Keratinocyte (primary cell): ENCODE measurements around the gene CDK15. TPM values are rescaled to one million over a fixed set of nuclear protein-coding genes. Genes with fewer than 3 reads are reported as not detected.

Source experiments
- DNase-seq: peaks from one replicate; pipeline ENCODE4 v3.0.0-alpha.2; 2011; ENCODE audit warnings: low read depth, missing footprints, low spot score
- FAIRE-seq: peaks from 2 replicates; lab custom pipeline; 2011; peaks lifted over from hg19 to GRCh38; lab: Jason Lieb, UNC
- H2AFZ ChIP-seq: 2 replicates; pipeline ENCODE4 v1.6.0; 2012; ENCODE audit warnings: low read length, control low read depth, inconsistent platforms; ENCODE audit not compliant: control insufficient read depth
- H3K27ac ChIP-seq: 2 replicates; pipeline ENCODE4 v1.5.1; 2011; ENCODE audit warnings: low read length; ENCODE audit not compliant: control insufficient read depth, insufficient read depth
- H3K27me3 ChIP-seq: 3 replicates; pipeline ENCODE4 v1.6.0; 2011; ENCODE audit warnings: low read length; ENCODE audit not compliant: control insufficient read depth, insufficient read depth; ENCODE audit errors: extremely low read depth
- H3K36me3 ChIP-seq, 2 experiments: 2 replicates in 1 of 2; 3 replicates in 1 of 2; pipeline ENCODE4 v1.5.1; 2011; ENCODE audit warnings: low read length in 2 of 2, mild to moderate bottlenecking in 1 of 2; ENCODE audit not compliant: control insufficient read depth in 2 of 2, insufficient read depth in 2 of 2; ENCODE audit errors: extremely low read depth in 1 of 2
- H3K4me1 ChIP-seq: 3 replicates; pipeline ENCODE4 v1.5.1; 2011; ENCODE audit warnings: low read length; ENCODE audit not compliant: control insufficient read depth, insufficient read depth; ENCODE audit errors: extremely low read depth
- H3K4me2 ChIP-seq: 3 replicates; pipeline ENCODE4 v1.6.0; 2011; ENCODE audit warnings: low read depth, low read length; ENCODE audit not compliant: control insufficient read depth, insufficient read depth; ENCODE audit errors: extremely low read depth
- H3K4me3 ChIP-seq, 3 experiments: fragments of 200-600 bp in 1 of 3; sonication (generic) in 1 of 3; 2 replicates in 2 of 3; 3 replicates in 1 of 3; pipeline ENCODE4 v1.5.1; 2011 to 2016; ENCODE audit warnings: low read length in 3 of 3, mild to moderate bottlenecking in 3 of 3, control low read depth in 2 of 3, inconsistent platforms in 1 of 3, low read depth in 1 of 3, mixed read lengths in 1 of 3, mixed run types in 1 of 3, moderate library complexity in 1 of 3; ENCODE audit not compliant: control insufficient read depth in 2 of 3, insufficient read depth in 2 of 3; ENCODE audit errors: extremely low read depth in 1 of 3
- H3K79me2 ChIP-seq: 2 replicates; pipeline ENCODE4 v1.6.0; 2012; ENCODE audit warnings: low read length; ENCODE audit not compliant: control insufficient read depth, insufficient read depth
- H3K9ac ChIP-seq: 3 replicates; pipeline ENCODE4 v1.6.0; 2011; ENCODE audit warnings: low read length; ENCODE audit not compliant: control insufficient read depth, insufficient read depth; ENCODE audit errors: extremely low read depth
- H3K9me1 ChIP-seq: 3 replicates; pipeline ENCODE4 v1.6.0; 2011; ENCODE audit warnings: low read length; ENCODE audit not compliant: control insufficient read depth, insufficient read depth; ENCODE audit errors: extremely low read depth
- H3K9me3 ChIP-seq: 2 replicates; pipeline ENCODE4 v1.5.1; 2012; ENCODE audit warnings: low read depth, low read length; ENCODE audit not compliant: control insufficient read depth
- H4K20me1 ChIP-seq: 3 replicates; pipeline ENCODE4 v1.6.0; 2011; ENCODE audit warnings: low read length; ENCODE audit not compliant: control insufficient read depth, insufficient read depth; ENCODE audit errors: extremely low read depth
- EZH2 ChIP-seq: IDR thresholded peaks from one replicate; pipeline ENCODE4 v1.6.1; 2012; ENCODE audit warnings: inconsistent platforms, mild to moderate bottlenecking, low read length, moderate library complexity
- dilution Hi-C: fragments of 300-500 bp; cut with MboI; formaldehyde crosslinking; loops from one replicate; pipeline ENCODE4 v1.7.0; 2020; ENCODE audit warnings: low sequenced_read_pairs; ENCODE audit not compliant: extremely low pct_ligation_motif_present
- polyA plus RNA-seq, 5 experiments: library from polyadenylated mRNA; depleted of rRNA in 3 of 5; stranded (reverse) in 3 of 5; stranded (forward) in 1 of 5; unstranded in 1 of 5; fragments of >200 nt; gene quantifications; 1 replicate in 1 of 5; 2 replicates in 3 of 5; 3 replicates in 1 of 5; pipeline versions ENCODE4 v1.2.1 to v1.2.3, GENCODE V29; 2011 to 2012; ENCODE audit warnings: missing spikeins in 2 of 5, low read depth in 1 of 5, low replicate concordance in 1 of 5
- TF ChIP-seq, protein P1 (sequence below), 3 experiments: IDR thresholded peaks in 1 of 3; conservative IDR thresholded peaks in 1 of 3; optimal IDR thresholded peaks in 1 of 3; 2 replicates in 2 of 3; 3 replicates in 1 of 3; pipeline versions ENCODE3 to v1.5.1; 2011; ENCODE audit warnings: low read length in 3 of 3, mild to moderate bottlenecking in 3 of 3, moderate library complexity in 2 of 3, control low read depth in 1 of 3, inconsistent platforms in 1 of 3; ENCODE audit not compliant: insufficient read depth in 2 of 3; ENCODE audit errors: extremely low read depth in 1 of 3

CDK15 gene
- polyA plus RNA-seq, 1 donor (not counting 4 experiments of a cell fraction or from before 2014, with no cell fraction given): 0.96 TPM

GRCh38 chr2:201930043-201930442 lies 123.7 kb downstream of the CDK15 start:
- dilution Hi-C loops: no loop called here
- TF ChIP-seq, protein P1, sequence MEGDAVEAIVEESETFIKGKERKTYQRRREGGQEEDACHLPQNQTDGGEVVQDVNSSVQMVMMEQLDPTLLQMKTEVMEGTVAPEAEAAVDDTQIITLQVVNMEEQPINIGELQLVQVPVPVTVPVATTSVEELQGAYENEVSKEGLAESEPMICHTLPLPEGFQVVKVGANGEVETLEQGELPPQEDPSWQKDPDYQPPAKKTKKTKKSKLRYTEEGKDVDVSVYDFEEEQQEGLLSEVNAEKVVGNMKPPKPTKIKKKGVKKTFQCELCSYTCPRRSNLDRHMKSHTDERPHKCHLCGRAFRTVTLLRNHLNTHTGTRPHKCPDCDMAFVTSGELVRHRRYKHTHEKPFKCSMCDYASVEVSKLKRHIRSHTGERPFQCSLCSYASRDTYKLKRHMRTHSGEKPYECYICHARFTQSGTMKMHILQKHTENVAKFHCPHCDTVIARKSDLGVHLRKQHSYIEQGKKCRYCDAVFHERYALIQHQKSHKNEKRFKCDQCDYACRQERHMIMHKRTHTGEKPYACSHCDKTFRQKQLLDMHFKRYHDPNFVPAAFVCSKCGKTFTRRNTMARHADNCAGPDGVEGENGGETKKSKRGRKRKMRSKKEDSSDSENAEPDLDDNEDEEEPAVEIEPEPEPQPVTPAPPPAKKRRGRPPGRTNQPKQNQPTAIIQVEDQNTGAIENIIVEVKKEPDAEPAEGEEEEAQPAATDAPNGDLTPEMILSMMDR (optimal IDR thresholded peaks at IDR 0.05 in 1 of 3, IDR thresholded peaks at IDR 0.05 in 1 of 3, conservative IDR thresholded peaks at IDR 0.05 in 1 of 3; ENCODE audit: extremely low read depth in 1 of 3, insufficient read depth in 2 of 3, low read length in 3 of 3): no peak
- no peak for TF ChIP-seq EZH2
- Histone ChIP-seq H3K27ac (no peak overlapping the region), H3K27me3 (peaks cover 4% of the 10 kb centered on the region), H3K79me2 (no peaks in the 10 kb centered on the region), H2AFZ (no peak overlapping the region), H3K9me3 (no peaks in the 10 kb centered on the region), H3K4me1 (no peaks in the 10 kb centered on the region), H3K9ac (no peak overlapping the region), H3K4me3 (no peak overlapping the region), H3K36me3 (no peaks in the 10 kb centered on the region), H4K20me1 (no peaks in the 10 kb centered on the region), H3K9me1 (no peaks in the 10 kb centered on the region), H3K4me2 (no peak overlapping the region)
- FAIRE-seq: no peak
- DNase-seq: no peak

DNA sequence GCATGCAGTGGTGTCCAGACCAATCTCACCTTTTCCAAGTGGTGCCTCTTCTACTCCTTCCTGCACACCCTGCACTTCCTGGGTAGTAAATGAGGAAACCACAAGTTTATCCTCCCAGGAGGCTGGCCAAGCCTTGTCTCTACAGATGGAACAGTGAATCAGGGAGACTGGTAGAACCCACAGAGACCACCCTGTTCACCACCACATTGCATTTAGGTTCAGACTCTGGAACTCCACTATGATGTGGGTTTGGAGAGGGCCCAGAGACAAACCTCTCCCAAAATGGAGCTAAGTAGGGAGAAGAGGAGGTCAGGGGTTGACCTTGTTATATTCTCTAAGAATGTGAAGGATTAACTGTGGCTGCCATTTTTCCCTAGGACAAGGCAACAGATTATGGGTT lies 124.5 kb downstream of the CDK15 start:
- H3K4me1 ChIP-seq: no peaks in the 10 kb centered on the region
- dilution Hi-C loops: no loop called here
- H3K27me3 ChIP-seq: peaks cover 5% of the 10 kb centered on the region
- H3K9ac ChIP-seq: no peak overlapping the region
- FAIRE-seq: no peak
- no peak overlapping the region for H3K27ac ChIP-seq
- TF ChIP-seq, protein P1 (optimal IDR thresholded peaks at IDR 0.05 in 1 of 3, IDR thresholded peaks at IDR 0.05 in 1 of 3, conservative IDR thresholded peaks at IDR 0.05 in 1 of 3; ENCODE audit: extremely low read depth in 1 of 3, insufficient read depth in 2 of 3, low read length in 3 of 3): no peak
- TF ChIP-seq EZH2: no peak
- H3K4me3 ChIP-seq: no peak overlapping the region
- H3K9me1 ChIP-seq: no peaks in the 10 kb centered on the region
- no peak overlapping the region for H3K4me2 ChIP-seq
- no peaks in the 10 kb centered on the region for H3K36me3 ChIP-seq
- no peak for DNase-seq
- H4K20me1 ChIP-seq: no peaks in the 10 kb centered on the region
- no peaks in the 10 kb centered on the region for H3K79me2 ChIP-seq
- H3K9me3 ChIP-seq: no peaks in the 10 kb centered on the region
- no peak overlapping the region for H2AFZ ChIP-seq
